Endothelial cell of umbilical vein (primary cell): Measurements from ENCODE around the gene HIGD1C. TPM values are rescaled to one million over a fixed set of nuclear protein-coding genes. Genes with fewer than 3 reads are reported as not detected.

Source experiments
- BruUV-seq: library from RNA; stranded (reverse); fragments of 400-500 nt; replicated peaks from 2 replicates; lab custom pipeline; 2021; lab: Mats Ljungman, UMichigan
- CTCF ChIA-PET: fragments of 300-600, 350-600 bp; sonication (Branson Sonifier 250); formaldehyde crosslinking; loops from one replicate; lab custom pipeline; 2021; ENCODE audit warnings: antibody characterized with exemption, inconsistent platforms; lab: Charles Lee
- POLR2A ChIA-PET: fragments of 300-600, 350-600 bp; sonication (Branson Sonifier 250); formaldehyde crosslinking; loops from one replicate; lab custom pipeline; 2021; ENCODE audit warnings: antibody characterized with exemption, inconsistent platforms; lab: Charles Lee
- DNase-seq: peaks from one replicate; pipeline ENCODE4 v3.0.0-alpha.2; 2011; ENCODE audit warnings: low read depth, low spot score
- FAIRE-seq: peaks from 2 replicates; lab custom pipeline; 2011; peaks lifted over from hg19 to GRCh38; lab: Jason Lieb, UNC
- H2AFZ ChIP-seq: 2 replicates; pipeline ENCODE4 v1.6.0; 2012; ENCODE audit warnings: low read depth, low read length, control low read depth, inconsistent platforms
- H3K27ac ChIP-seq: 2 replicates; pipeline ENCODE4 v1.5.1; 2011; ENCODE audit warnings: low read depth, mild to moderate bottlenecking, control low read depth, low read length, moderate library complexity; ENCODE audit not compliant: insufficient read depth
- H3K27me3 ChIP-seq, 2 experiments: 2 replicates each; pipeline versions ENCODE4 v1.6.0 to v1.6.1; 2011; ENCODE audit warnings: low read length in 2 of 2, mixed read lengths in 1 of 2; ENCODE audit not compliant: control insufficient read depth in 2 of 2, insufficient read depth in 2 of 2
- H3K36me3 ChIP-seq, 2 experiments: 2 replicates in 1 of 2; 3 replicates in 1 of 2; pipeline ENCODE4 v1.5.1; 2011; ENCODE audit warnings: low read length in 2 of 2, mild to moderate bottlenecking in 1 of 2, moderate library complexity in 1 of 2; ENCODE audit not compliant: control insufficient read depth in 2 of 2, insufficient read depth in 2 of 2; ENCODE audit errors: extremely low read depth in 1 of 2
- H3K4me1 ChIP-seq: 3 replicates; pipeline ENCODE4 v1.5.1; 2011; ENCODE audit warnings: mild to moderate bottlenecking, low read length; ENCODE audit not compliant: control insufficient read depth, insufficient read depth; ENCODE audit errors: extremely low read depth
- H3K4me2 ChIP-seq: 2 replicates; pipeline ENCODE4 v1.6.1; 2011; ENCODE audit warnings: low read length, control low read depth, mixed read lengths; ENCODE audit not compliant: insufficient read depth
- H3K4me3 ChIP-seq, 3 experiments: fragments of 200-600 bp in 1 of 3; sonication (generic), shearing (Covaris generic) in 1 of 3; replicated peaks in 1 of 3; 2 replicates each; pipeline ENCODE4 v1.5.1; 2011 to 2016; ENCODE audit warnings: control low read depth in 3 of 3, low read length in 3 of 3, mild to moderate bottlenecking in 2 of 3, inconsistent platforms in 1 of 3, low read depth in 1 of 3, moderate library complexity in 1 of 3; ENCODE audit not compliant: insufficient read depth in 1 of 3
- H3K79me2 ChIP-seq: 2 replicates; pipeline ENCODE4 v1.6.0; 2012; ENCODE audit warnings: low read length, inconsistent platforms; ENCODE audit not compliant: control insufficient read depth, insufficient read depth
- H3K9ac ChIP-seq: replicated peaks from 2 replicates; pipeline ENCODE3; 2011; ENCODE audit warnings: low read length, control low read depth; ENCODE audit not compliant: insufficient read depth; ENCODE audit errors: extremely low read depth
- H3K9me1 ChIP-seq: replicated peaks from 3 replicates; pipeline ENCODE4 v1.6.0; 2011; ENCODE audit warnings: mild to moderate bottlenecking, low read length; ENCODE audit not compliant: control insufficient read depth, insufficient read depth; ENCODE audit errors: extremely low read depth
- H3K9me3 ChIP-seq: replicated peaks from 2 replicates; pipeline ENCODE4 v1.5.1; 2012; ENCODE audit warnings: low read length, inconsistent platforms; ENCODE audit not compliant: control insufficient read depth, insufficient read depth
- H4K20me1 ChIP-seq: replicated peaks from 2 replicates; pipeline ENCODE3; 2011; ENCODE audit warnings: mild to moderate bottlenecking, low read length; ENCODE audit not compliant: control insufficient read depth, insufficient read depth; ENCODE audit errors: extremely low read depth
- CTCF ChIP-seq, 2 donors: IDR thresholded peaks; 1 replicate in 1 of 2; 2 replicates in 1 of 2; pipeline ENCODE4 v1.5.1; 2011; ENCODE audit warnings: low read length in 2 of 2, mild to moderate bottlenecking in 2 of 2, moderate library complexity in 2 of 2, control low read depth in 1 of 2, inconsistent platforms in 1 of 2, low read depth in 1 of 2; ENCODE audit not compliant: insufficient read depth in 1 of 2; ENCODE audit errors: extremely low read depth in 1 of 2
- EZH2 ChIP-seq: IDR thresholded peaks from 2 replicates; pipeline ENCODE4 v1.6.1; 2012; ENCODE audit warnings: borderline replicate concordance, low read depth, mild to moderate bottlenecking, moderate library complexity, low read length, inconsistent platforms; ENCODE audit not compliant: severe bottlenecking
- FOS ChIP-seq: IDR thresholded peaks from 2 replicates; pipeline ENCODE4 v1.6.1; 2011; ENCODE audit warnings: mild to moderate bottlenecking, low read length, moderate library complexity, borderline replicate concordance; ENCODE audit not compliant: insufficient read depth
- GATA2 ChIP-seq: IDR thresholded peaks from 2 replicates; pipeline ENCODE4 v1.7.0; 2011; ENCODE audit warnings: low read depth, mild to moderate bottlenecking, moderate library complexity, mixed read lengths, low read length; ENCODE audit not compliant: insufficient read length, insufficient read depth
- JUN ChIP-seq: IDR thresholded peaks from 2 replicates; pipeline ENCODE4 v1.6.1; 2011; ENCODE audit warnings: borderline replicate concordance, low read depth; ENCODE audit not compliant: insufficient read length, insufficient read depth
- MYC ChIP-seq: IDR thresholded peaks from one replicate; pipeline ENCODE4 v1.6.1; 2011; ENCODE audit warnings: mild to moderate bottlenecking, low read depth, low read length
- POLR2A ChIP-seq: IDR thresholded peaks from 2 replicates; pipeline ENCODE4 v1.6.1; 2012; ENCODE audit warnings: low read depth, mild to moderate bottlenecking, control low read depth, low read length
- POLR2AphosphoS5 ChIP-seq: IDR thresholded peaks from 2 replicates; pipeline ENCODE4 v1.6.1; 2012; ENCODE audit warnings: low read depth, mild to moderate bottlenecking, control low read depth, low read length, moderate library complexity; ENCODE audit not compliant: insufficient read depth
- dilution Hi-C: fragments of 300-500 bp; cut with MboI; formaldehyde crosslinking; loops from one replicate; pipeline ENCODE4 v1.15.0; 2019; ENCODE audit warnings: low sequenced_read_pairs; ENCODE audit not compliant: extremely low pct_ligation_motif_present
- intact Hi-C: fragments of 100-400 bp; cut with micrococcal nuclease; formaldehyde crosslinking; loops from one replicate; pipeline ENCODE4 v1.10.0; 2022
- polyA plus RNA-seq, 4 experiments: library from polyadenylated mRNA; depleted of rRNA in 3 of 4; stranded (reverse) in 3 of 4; unstranded in 1 of 4; fragments of >200 nt; gene quantifications; 2 replicates each; pipeline versions ENCODE4 v1.2.1 to v1.2.3, GENCODE V29; 2011 to 2012; ENCODE audit warnings: missing spikeins in 1 of 4
- total RNA-seq: library from RNA; stranded (reverse); gene quantifications from 2 replicates; pipeline ENCODE4 v1.2.3, GENCODE V29; 2021
- TF ChIP-seq, protein P1 (sequence below): IDR thresholded peaks from 2 replicates; pipeline ENCODE4 v1.6.1; 2011; ENCODE audit not compliant: insufficient read depth, insufficient read length

Gene HIGD1C
- total and polyA plus RNA-seq, 2 donors (not counting 3 experiments of a cell fraction or from before 2014, with no cell fraction given) = not detected

DNA sequence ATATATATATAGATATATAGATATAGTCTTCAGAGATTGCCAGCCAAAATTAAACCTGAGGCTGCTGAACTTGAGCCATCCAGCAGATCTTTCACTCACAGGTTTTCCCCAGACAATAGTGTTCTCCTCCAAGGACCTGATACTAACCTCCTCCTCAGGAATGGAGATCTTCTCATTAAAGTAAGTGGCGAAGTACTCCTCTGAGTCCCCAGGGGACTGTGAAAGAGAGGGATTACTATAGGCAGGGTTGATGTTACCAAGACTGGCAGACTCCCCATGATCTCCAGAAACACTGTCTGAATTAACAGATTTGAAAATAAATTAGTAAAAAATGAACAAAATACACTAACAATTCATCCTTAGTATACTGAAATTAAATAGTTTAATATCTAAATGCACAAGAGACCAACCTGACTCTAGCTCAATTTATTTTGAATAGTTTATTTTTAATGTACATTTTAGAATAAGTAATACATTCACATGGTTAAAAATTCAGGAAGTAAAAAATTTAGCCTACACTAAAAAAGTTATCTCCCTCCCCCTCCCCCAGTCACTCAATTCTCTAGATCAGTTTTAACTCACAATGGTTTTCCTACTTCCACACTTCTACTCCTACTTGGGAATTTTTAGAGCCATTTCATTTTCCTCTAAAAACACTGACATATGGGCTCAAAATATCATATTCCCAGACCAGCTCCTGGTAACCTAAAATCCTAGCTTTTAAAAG, 56.1 kb downstream of the HIGD1C start:
- Histone ChIP-seq H3K4me2 (no peak overlapping the region), H3K79me2 (peaks cover 21% of the 10 kb centered on the region), H3K27me3 (no peaks in the 10 kb centered on the region), H2AFZ (no peak overlapping the region), H3K27ac (no peak overlapping the region), H3K9me1 (no peaks in the 10 kb centered on the region), H3K9me3 (no peaks in the 10 kb centered on the region), H3K36me3 (peaks cover 0 to 3% of the 10 kb centered on the region in 2 experiments), H3K9ac (no peak overlapping the region), H4K20me1 (no peaks in the 10 kb centered on the region), H3K4me1 (no peaks in the 10 kb centered on the region), H3K4me3 (no peak overlapping the region)
- dilution Hi-C loops (no loop called here), intact Hi-C loops (no loop called here)
- TF ChIP-seq EZH2 (no peak), JUN (no peak), MYC (no peak), POLR2A (no peak), CTCF (IDR thresholded peaks at IDR 0.05; ENCODE audit: extremely low read depth in 1 of 2, insufficient read depth in 1 of 2, low read depth in 1 of 2, low read length in 2 of 2) (no peak), FOS (no peak), POLR2AphosphoS5 (no peak), GATA2 (no peak)
- TF ChIP-seq, protein P1, sequence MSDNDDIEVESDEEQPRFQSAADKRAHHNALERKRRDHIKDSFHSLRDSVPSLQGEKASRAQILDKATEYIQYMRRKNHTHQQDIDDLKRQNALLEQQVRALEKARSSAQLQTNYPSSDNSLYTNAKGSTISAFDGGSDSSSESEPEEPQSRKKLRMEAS = no peak
- FAIRE-seq (no peak), DNase-seq (no peak)
- ChIA-PET CTCF (interaction anchor here (1.2 to 1.5 kb wide), 3 partner anchors 9 to 243 kb away, joined by 3 to 6 read pairs (median 4); no protein-coding TSS in a partner anchor), POLR2A (no interaction called here)
- BruUV-seq = no TSS peak
